Fibroblast of the conjunctiva (primary cell): ENCODE results near the gene ANKRD50.

Experiments used
- DNase-seq: peaks from one replicate; pipeline ENCODE4 v3.0.0-alpha.2; 2010; ENCODE audit warnings: low read depth

Gene ANKRD50

GRCh38 chr4:124712372-124713184, at the start of gene ANKRD50:
Gene ANKRD50 (minus strand): TSS chr4:124712732. CDS start chr4:124710511, 2,221 bp downstream.
- DNase-seq = peak; percentile 92

- peak; percentile 17 for DNase-seq
Measured at GRCh38 chr4:124757126-124757525, 44.6 kb upstream of the ANKRD50 start.

- no peak for DNase-seq
Measured at GRCh38 chr4:124754681-124755080, 42.1 kb upstream of the ANKRD50 start.

GRCh38 chr4:124753941-124754581, 41.5 kb upstream of the ANKRD50 start:
- DNase-seq = no peak

- DNase-seq = no peak
Measured at GRCh38 chr4:124749421-124749820, 36.9 kb upstream of the ANKRD50 start.

- DNase-seq = no peak
Measured at GRCh38 chr4:124748965-124749364, 36.4 kb upstream of the ANKRD50 start.

- DNase-seq = no peak
Measured at GRCh38 chr4:124745985-124746801, 33.7 kb upstream of the ANKRD50 start.

GRCh38 chr4:124743711-124744110, 31.2 kb upstream of the ANKRD50 start:
- no peak for DNase-seq

- no peak for DNase-seq
Measured at GRCh38 chr4:124740501-124740900, 28.0 kb upstream of the ANKRD50 start.

- no peak for DNase-seq
Measured at GRCh38 chr4:124738994-124739393, 26.5 kb upstream of the ANKRD50 start.

- no peak for DNase-seq
Measured at GRCh38 chr4:124737619-124738018, 25.1 kb upstream of the ANKRD50 start.

- no peak for DNase-seq
Measured at GRCh38 chr4:124736526-124736925, 24.0 kb upstream of the ANKRD50 start.

- DNase-seq = no peak
Measured at GRCh38 chr4:124727331-124727890, 14.9 kb upstream of the ANKRD50 start.

GRCh38 chr4:124726269-124726668, 13.7 kb upstream of the ANKRD50 start:
- DNase-seq = no peak

- DNase-seq = no peak
Measured at GRCh38 chr4:124722071-124722470, 9.5 kb upstream of the ANKRD50 start.

- DNase-seq = no peak
Measured at GRCh38 chr4:124717101-124717500, 4.6 kb upstream of the ANKRD50 start.

- DNase-seq = peak; percentile 62
Measured at GRCh38 chr4:124713185-124713592, 657 bp upstream of the ANKRD50 start.

- peak; percentile 68 for DNase-seq
Measured at GRCh38 chr4:124711471-124712371, 811 bp downstream of the ANKRD50 start.

GRCh38 chr4:124710911-124711310, 1.6 kb downstream of the ANKRD50 start:
- peak; percentile 32 for DNase-seq

GRCh38 chr4:124710015-124710741, 2.4 kb downstream of the ANKRD50 start:
- DNase-seq = no peak
